H9 (cell line): ENCODE data around the gene LDB2. TPM values are rescaled to one million over a fixed set of nuclear protein-coding genes. Genes with fewer than 3 reads are reported as not detected.

ENCODE experiments used
- DNase-seq: peaks from one replicate; pipeline ENCODE4 v3.0.0-alpha.2; 2017
- H2AFZ ChIP-seq: one replicate; pipeline ENCODE4 v1.6.1; 2013; ENCODE audit warnings: mild to moderate bottlenecking, low read length, control low read depth, moderate library complexity
- H2AK5ac ChIP-seq: 2 replicates; pipeline ENCODE4 v1.6.1; 2013; ENCODE audit warnings: low read length, control low read depth, mixed read lengths; ENCODE audit not compliant: insufficient read length
- H2BK120ac ChIP-seq: one replicate; pipeline ENCODE4 v1.6.1; 2013; ENCODE audit warnings: low read depth, mild to moderate bottlenecking, low read length, control low read depth, inconsistent platforms; ENCODE audit not compliant: poor library complexity, severe bottlenecking
- H2BK12ac ChIP-seq: 2 replicates; pipeline ENCODE4 v1.6.1; 2013; ENCODE audit warnings: low read length, control low read depth, mixed read lengths, low read depth; ENCODE audit not compliant: insufficient read length
- H2BK15ac ChIP-seq: 2 replicates; pipeline ENCODE4 v1.6.1; 2013; ENCODE audit warnings: low read depth, low read length, control low read depth
- H2BK20ac ChIP-seq: one replicate; pipeline ENCODE4 v1.6.1; 2013; ENCODE audit warnings: low read depth, mild to moderate bottlenecking, low read length, control low read depth, inconsistent platforms; ENCODE audit not compliant: poor library complexity, severe bottlenecking
- H2BK5ac ChIP-seq: 2 replicates; pipeline ENCODE4 v1.6.1; 2013; ENCODE audit warnings: low read length, control low read depth, mixed read lengths; ENCODE audit not compliant: insufficient read length
- H3K14ac ChIP-seq: 2 replicates; pipeline ENCODE4 v1.6.1; 2013; ENCODE audit warnings: low read length, control low read depth; ENCODE audit not compliant: insufficient read depth
- H3K18ac ChIP-seq: 2 replicates; pipeline ENCODE4 v1.6.1; 2013; ENCODE audit warnings: low read depth, mild to moderate bottlenecking, mixed read lengths, low read length, control low read depth; ENCODE audit not compliant: insufficient read length
- H3K23ac ChIP-seq: 2 replicates; pipeline ENCODE4 v1.6.1; 2013; ENCODE audit warnings: low read length, control low read depth, mixed read lengths, low read depth; ENCODE audit not compliant: insufficient read length
- H3K23me2 ChIP-seq: 2 replicates; pipeline ENCODE4 v1.6.1; 2013; ENCODE audit warnings: low read depth, mild to moderate bottlenecking, mixed read lengths, low read length, control low read depth; ENCODE audit not compliant: insufficient read length, poor library complexity, severe bottlenecking
- H3K27ac ChIP-seq: 2 replicates; pipeline ENCODE4 v1.5.1; 2013; ENCODE audit warnings: low read length, control low read depth, mixed read lengths, low read depth; ENCODE audit not compliant: insufficient read length
- H3K27me3 ChIP-seq: 2 replicates; pipeline ENCODE4 v1.6.1; 2013; ENCODE audit warnings: low read length, control low read depth, inconsistent platforms; ENCODE audit not compliant: insufficient read depth
- H3K4ac ChIP-seq: 2 replicates; pipeline ENCODE4 v1.6.1; 2013; ENCODE audit warnings: low read depth, mild to moderate bottlenecking, control low read depth, inconsistent platforms, low read length, moderate library complexity
- H3K4me1 ChIP-seq: 2 replicates; pipeline ENCODE4 v1.6.1; 2013; ENCODE audit warnings: low read length, control low read depth, inconsistent platforms; ENCODE audit not compliant: insufficient read depth
- H3K4me2 ChIP-seq: 2 replicates; pipeline ENCODE4 v1.6.1; 2013; ENCODE audit warnings: low read length, control low read depth, mixed read lengths; ENCODE audit not compliant: insufficient read length, insufficient read depth
- H3K56ac ChIP-seq: 2 replicates; pipeline ENCODE4 v1.6.1; 2013; ENCODE audit warnings: low read depth, mild to moderate bottlenecking, mixed read lengths, low read length, control low read depth; ENCODE audit not compliant: insufficient read length
- H3K79me1 ChIP-seq: 2 replicates; pipeline ENCODE4 v1.6.1; 2013; ENCODE audit warnings: low read depth, mild to moderate bottlenecking, moderate library complexity, low read length, control low read depth, inconsistent platforms; ENCODE audit not compliant: insufficient read depth, poor library complexity, severe bottlenecking
- H3K79me2 ChIP-seq: 2 replicates; pipeline ENCODE4 v1.6.1; 2013; ENCODE audit warnings: low read length, control low read depth, inconsistent platforms; ENCODE audit not compliant: insufficient read depth
- H3K9ac ChIP-seq: 2 replicates; pipeline ENCODE4 v1.6.1; 2013; ENCODE audit warnings: low read length, control low read depth, mixed read lengths; ENCODE audit not compliant: insufficient read length; ENCODE audit errors: extremely low read depth
- H3K9me3 ChIP-seq: one replicate; pipeline ENCODE4 v1.6.1; 2013; ENCODE audit warnings: low read depth, low read length, inconsistent platforms; ENCODE audit not compliant: control insufficient read depth
- H3T11ph ChIP-seq: one replicate; pipeline ENCODE4 v1.6.1; 2013; ENCODE audit warnings: mild to moderate bottlenecking, low read length, control low read depth, inconsistent platforms
- H4K20me1 ChIP-seq: one replicate; pipeline ENCODE4 v1.6.1; 2013; ENCODE audit not compliant: control insufficient read depth, insufficient read length, insufficient read depth
- H4K5ac ChIP-seq: 2 replicates; pipeline ENCODE4 v1.6.1; 2013; ENCODE audit warnings: low read depth, mild to moderate bottlenecking, mixed read lengths, low read length, control low read depth; ENCODE audit not compliant: insufficient read length
- H4K8ac ChIP-seq: replicated peaks from 2 replicates; pipeline ENCODE4 v1.6.1; 2013; ENCODE audit warnings: low read length, control low read depth, mixed read lengths, low read depth; ENCODE audit not compliant: insufficient read length
- H4K91ac ChIP-seq: 2 replicates; pipeline ENCODE4 v1.6.1; 2013; ENCODE audit warnings: low read depth, mild to moderate bottlenecking, moderate library complexity, mixed read lengths, low read length, control low read depth; ENCODE audit not compliant: insufficient read length
- H3K27ac Mint-ChIP-seq, 3 experiments: 2 replicates in 2 of 3; 3 replicates in 1 of 3; pipeline ENCODE4 v1.8.0; 2020 to 2021; ENCODE audit warnings: mixed read lengths in 3 of 3, mild to moderate bottlenecking in 1 of 3, moderate library complexity in 1 of 3
- H3K27me3 Mint-ChIP-seq: 2 replicates; pipeline ENCODE4 v1.8.0; 2021; ENCODE audit warnings: low read depth, mild to moderate bottlenecking, moderate library complexity, mixed read lengths
- H3K36me3 Mint-ChIP-seq, 3 experiments: 2 replicates in 2 of 3; 3 replicates in 1 of 3; pipeline ENCODE4 v1.8.0; 2020 to 2021; ENCODE audit warnings: low read depth in 3 of 3, mixed read lengths in 3 of 3; ENCODE audit not compliant: insufficient read depth in 1 of 3
- H3K4me1 Mint-ChIP-seq, 2 experiments: 2 replicates each; pipeline ENCODE4 v1.8.0; 2020; ENCODE audit warnings: mixed read lengths in 2 of 2
- H3K4me3 Mint-ChIP-seq, 2 experiments: 2 replicates in 1 of 2; 3 replicates in 1 of 2; pipeline ENCODE4 v1.8.0; 2020 to 2021; ENCODE audit warnings: mild to moderate bottlenecking in 2 of 2, mixed read lengths in 2 of 2, moderate library complexity in 1 of 2
- H3K9me3 Mint-ChIP-seq, 2 experiments: 2 replicates in 1 of 2; 3 replicates in 1 of 2; pipeline ENCODE4 v1.8.0; 2020; ENCODE audit warnings: mild to moderate bottlenecking in 2 of 2, mixed read lengths in 2 of 2, moderate library complexity in 1 of 2
- WGBS: extraction: QIAGEN DNeasy Blood & Tissue Kit; methylation state at CpG from one replicate; pipeline ENCODE4 v1.1.7; 2013; ENCODE audit warnings: missing lambda C conversion rate, low lambda C conversion rate, mixed read lengths; ENCODE audit not compliant: insufficient read length; ENCODE audit errors: extremely low coverage; 5-methylcytosine and 5-hydroxymethylcytosine counted together
- total RNA-seq: library from RNA; stranded (reverse); gene quantifications from 2 replicates; pipeline ENCODE4 v1.2.1, GENCODE V29; 2021
- TF ChIP-seq, protein P1 (sequence below): fragments of 200-600 bp; sonication (generic); conservative IDR thresholded peaks from 3 replicates; pipeline ENCODE4 v1.8.0; 2021; ENCODE audit warnings: antibody characterized with exemption, mild to moderate bottlenecking

Gene LDB2
- total RNA-seq, 1 experiment from 2014 or later, result 22.5 TPM

DNA sequence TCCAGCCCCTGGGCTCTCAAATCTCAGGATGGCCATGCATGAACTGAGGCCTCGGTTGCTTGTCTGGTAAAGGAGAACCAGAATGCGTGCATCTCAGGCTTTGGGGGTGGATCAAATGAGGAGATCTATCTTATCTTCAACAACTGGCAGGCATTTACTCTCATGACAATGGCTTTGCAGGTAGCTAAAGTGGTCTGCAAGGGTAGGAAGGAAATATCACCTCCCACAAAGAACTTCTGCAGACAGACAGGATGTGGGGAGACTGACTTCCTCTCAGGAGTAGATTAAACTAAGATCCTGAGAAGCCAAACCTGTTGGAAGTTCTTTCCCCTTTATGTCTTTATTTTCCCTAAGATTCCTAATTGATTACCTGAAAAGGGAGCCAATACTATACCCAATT is 7.8 kb downstream of the LDB2 start:
- Histone ChIP-seq H3K18ac (no peak overlapping the region), H3K9me3 (no peaks in the 10 kb centered on the region), H4K20me1 (no peaks in the 10 kb centered on the region), H3K14ac (no peak overlapping the region), H2BK120ac (no peak overlapping the region), H3K27me3 (no peaks in the 10 kb centered on the region), H2AFZ (no peak overlapping the region), H4K91ac (no peak overlapping the region), H2BK15ac (no peak overlapping the region), H3K23me2 (no peaks in the 10 kb centered on the region), H2BK5ac (no peak overlapping the region), H3K79me1 (no peaks in the 10 kb centered on the region), H3K4me2 (no peak overlapping the region), H3K23ac (no peak overlapping the region), H3K4me1 (peaks cover 10% of the 10 kb centered on the region), H3K27ac (no peak overlapping the region), H2BK20ac (no peak overlapping the region), H2AK5ac (no peak overlapping the region), H3K4ac (no peak overlapping the region), H3K56ac (no peak overlapping the region), H3K79me2 (peaks cover 15% of the 10 kb centered on the region; the same call in 1 of the 2 replicates), H4K5ac (no peak overlapping the region), H3T11ph (no peak overlapping the region), H3K9ac (no peak overlapping the region), H2BK12ac (no peak overlapping the region), H4K8ac (no peak overlapping the region)
- Mint-ChIP-seq H3K27ac (peak overlapping the region in 1 of 3 experiments; percentile 56; a peak in 2 of 7 replicates), H3K27me3 (no peaks in the 10 kb centered on the region), H3K36me3 (peaks cover 0 to 8% (median 4%) of the 10 kb centered on the region in 3 experiments; a peak in 4 of 7 replicates), H3K4me3 (no peak overlapping the region; a peak in 1 of 5 replicates), H3K9me3 (no peaks in the 10 kb centered on the region), H3K4me1 (peaks cover 47 to 52% of the 10 kb centered on the region in 2 experiments)
- WGBS, result no CpG with 5 or more reads among the region's 2 CpGs
- TF ChIP-seq, protein P1, sequence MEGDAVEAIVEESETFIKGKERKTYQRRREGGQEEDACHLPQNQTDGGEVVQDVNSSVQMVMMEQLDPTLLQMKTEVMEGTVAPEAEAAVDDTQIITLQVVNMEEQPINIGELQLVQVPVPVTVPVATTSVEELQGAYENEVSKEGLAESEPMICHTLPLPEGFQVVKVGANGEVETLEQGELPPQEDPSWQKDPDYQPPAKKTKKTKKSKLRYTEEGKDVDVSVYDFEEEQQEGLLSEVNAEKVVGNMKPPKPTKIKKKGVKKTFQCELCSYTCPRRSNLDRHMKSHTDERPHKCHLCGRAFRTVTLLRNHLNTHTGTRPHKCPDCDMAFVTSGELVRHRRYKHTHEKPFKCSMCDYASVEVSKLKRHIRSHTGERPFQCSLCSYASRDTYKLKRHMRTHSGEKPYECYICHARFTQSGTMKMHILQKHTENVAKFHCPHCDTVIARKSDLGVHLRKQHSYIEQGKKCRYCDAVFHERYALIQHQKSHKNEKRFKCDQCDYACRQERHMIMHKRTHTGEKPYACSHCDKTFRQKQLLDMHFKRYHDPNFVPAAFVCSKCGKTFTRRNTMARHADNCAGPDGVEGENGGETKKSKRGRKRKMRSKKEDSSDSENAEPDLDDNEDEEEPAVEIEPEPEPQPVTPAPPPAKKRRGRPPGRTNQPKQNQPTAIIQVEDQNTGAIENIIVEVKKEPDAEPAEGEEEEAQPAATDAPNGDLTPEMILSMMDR, result no peak
- no peak for DNase-seq
